Measurements from ENCODE around the gene HMGCS2.
"Not testable (repeated sequence)": the region's sequence is repeated elsewhere in the genome, so short reads cannot be mapped to it uniquely, and the experiment has no call there.

The HMGCS2 gene

DNA sequence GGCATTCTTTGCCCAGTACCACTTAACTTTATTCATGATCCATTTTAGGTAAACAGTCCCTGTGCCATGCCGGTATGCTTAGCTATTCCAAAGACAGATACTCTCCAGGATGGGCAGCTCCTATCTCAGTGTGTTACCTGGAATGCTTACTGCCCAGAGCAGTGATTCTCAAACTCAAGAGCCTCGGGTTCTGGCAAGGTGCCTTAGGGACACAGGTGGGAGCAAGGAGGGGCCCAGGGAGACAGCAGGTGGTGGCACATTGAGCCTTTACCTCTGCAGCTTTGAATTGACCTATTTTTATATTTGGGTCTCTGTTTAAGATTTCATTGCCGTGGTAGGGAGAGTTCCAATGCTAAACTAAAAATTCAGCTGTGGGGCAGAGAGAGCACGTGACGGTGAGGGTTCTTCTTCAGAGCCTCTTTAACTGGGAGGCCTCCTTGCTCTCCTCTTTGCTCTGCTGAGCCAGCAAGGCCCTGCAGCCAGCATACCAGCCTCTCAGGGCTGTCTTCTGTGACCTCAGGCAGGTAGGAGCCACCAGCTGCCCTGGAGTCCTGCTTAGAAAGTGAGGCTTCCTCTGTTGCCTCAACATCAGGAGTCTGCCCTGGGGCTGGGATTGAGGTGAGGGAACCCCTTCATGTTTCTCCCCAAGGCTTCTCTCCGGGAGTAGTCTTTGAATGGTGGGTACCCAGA lies 36.8 kb downstream of the HMGCS2 start:
- DNase-seq (ENCODE audit: low read depth, low spot score), result no peak

DNA sequence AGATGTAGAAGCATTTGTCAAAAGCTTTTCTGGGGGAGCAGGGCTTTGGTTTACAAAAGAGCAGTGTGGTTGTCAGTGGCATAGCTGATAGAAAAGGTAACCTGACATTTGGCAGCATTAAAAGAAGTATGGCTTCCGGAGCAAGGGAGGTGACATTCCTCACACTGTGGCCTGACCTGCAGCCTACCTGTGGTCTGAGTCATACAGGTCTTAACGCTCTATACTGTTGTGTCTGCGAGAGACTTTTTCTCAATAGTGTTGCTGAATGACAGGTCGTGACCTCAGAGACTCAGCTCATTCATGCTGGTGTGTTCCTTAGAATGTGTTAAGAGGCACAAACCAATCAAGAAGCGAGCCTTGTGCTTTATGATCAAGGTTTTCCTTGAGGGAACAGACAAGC lies 37.6 kb downstream of the HMGCS2 start:
- DNase-seq (ENCODE audit: low read depth, low spot score), result no peak

DNA sequence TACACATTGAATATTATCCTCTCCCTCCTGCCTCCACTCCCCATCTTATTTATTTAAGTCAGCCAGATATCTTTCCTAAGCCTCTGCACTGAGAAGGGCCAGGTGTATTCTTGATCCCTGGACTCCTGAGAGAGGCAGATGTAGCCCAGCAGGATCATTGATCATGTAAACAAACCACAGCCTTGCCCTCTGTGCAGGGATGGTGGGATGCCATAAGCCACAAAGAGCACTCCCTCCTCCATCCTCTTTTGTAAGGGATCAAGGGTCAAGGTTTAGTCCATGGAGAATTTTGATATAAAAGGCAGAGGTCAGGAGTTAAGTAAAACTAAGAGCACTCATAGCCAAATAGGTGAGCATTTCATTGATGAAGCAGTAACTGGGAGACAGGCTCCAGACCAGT lies 39.7 kb downstream of the HMGCS2 start:
- DNase-seq (ENCODE audit: low read depth, low spot score), result no peak

DNA sequence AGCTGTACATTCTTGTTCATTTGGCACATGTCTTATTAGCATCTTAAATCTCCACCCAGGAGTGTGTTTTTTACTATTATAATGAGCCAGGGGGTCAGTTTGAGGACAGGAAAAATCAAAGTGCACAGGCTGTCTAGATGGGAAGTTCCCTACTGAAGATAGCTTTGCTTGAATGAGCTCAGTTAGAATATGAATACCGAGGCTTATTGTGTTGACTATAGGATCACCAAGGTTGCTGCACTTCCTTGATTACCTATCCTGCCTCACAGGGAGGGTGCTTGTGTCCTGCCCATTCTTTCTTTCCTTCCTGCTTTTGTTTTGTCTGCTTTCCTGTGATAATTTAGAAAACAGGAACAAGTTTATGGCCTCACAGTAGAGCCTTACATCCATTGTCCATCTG lies 40.7 kb downstream of the HMGCS2 start:
- no peak for DNase-seq (ENCODE audit: low read depth, low spot score)

DNA sequence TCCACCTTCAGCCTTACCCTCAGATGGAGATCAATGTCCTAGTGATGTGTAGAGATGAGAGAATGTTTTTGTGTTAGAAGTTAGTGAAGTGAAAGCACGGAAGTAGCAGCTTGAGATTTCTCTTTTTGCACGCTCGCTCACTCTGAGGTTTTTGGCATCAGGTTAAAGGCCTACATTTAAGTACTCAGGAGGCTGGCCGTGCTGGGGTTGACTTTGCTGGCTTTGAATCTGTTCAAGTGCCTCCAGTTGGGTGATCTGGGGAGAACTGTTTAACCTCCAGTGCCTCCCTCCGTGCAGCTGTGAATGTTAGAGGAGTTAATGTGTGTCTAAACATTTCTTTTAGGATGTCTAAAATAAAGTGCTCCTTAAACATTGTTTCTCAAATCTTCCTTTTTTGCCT lies 43.1 kb downstream of the HMGCS2 start:
- no peak for DNase-seq (ENCODE audit: low read depth, low spot score)

DNA sequence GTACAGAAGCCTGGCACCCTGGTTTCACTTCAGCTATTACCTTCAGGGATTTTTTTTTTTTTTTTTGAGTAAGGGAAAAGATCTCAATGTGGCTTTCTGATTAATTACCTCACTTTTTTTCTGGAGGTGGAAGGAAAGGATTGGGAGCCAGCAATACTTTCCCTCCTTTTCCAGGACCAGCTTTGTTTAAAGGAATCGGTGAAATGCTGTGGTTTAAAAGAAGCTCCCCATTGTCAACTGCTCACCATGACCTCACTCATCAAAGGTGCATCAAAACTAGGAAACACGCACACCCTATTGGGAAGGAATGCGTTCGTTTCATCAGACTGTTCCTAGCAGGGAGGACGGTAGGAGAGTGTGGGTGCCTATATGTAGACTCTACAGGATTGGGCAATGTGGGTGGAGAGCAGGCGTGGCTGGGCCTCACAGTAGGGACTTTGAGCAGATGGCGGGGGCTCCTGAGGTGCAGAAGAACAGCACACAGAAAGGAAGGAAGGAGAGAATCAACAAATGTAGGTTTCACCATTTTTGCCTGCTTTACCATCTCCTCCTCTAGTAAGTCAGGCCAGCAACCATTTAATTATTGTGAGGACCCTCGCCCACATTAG lies 44.0 kb downstream of the HMGCS2 start:
- no peak for DNase-seq (ENCODE audit: low read depth, low spot score)

DNA sequence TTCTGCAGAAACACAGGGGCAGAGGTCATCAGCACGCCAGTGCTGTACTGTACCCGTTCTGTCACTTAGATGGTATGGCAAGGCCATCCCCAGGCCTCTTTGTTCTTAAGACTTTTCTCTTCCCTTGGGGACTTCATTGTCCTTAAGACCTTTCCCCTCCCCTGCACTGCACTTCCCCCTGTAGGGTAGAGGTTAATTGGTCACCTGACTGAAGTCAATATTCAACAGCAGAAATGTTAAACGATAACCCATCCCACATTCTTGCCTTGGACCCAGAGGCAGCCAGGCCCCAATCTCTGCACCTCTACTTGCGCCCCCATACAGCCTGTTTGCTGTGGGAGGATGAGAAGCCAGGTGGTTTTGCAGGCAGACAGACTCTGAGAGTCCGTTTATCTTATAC lies 46.8 kb downstream of the HMGCS2 start:
- no peak for DNase-seq (ENCODE audit: low read depth, low spot score)

DNA sequence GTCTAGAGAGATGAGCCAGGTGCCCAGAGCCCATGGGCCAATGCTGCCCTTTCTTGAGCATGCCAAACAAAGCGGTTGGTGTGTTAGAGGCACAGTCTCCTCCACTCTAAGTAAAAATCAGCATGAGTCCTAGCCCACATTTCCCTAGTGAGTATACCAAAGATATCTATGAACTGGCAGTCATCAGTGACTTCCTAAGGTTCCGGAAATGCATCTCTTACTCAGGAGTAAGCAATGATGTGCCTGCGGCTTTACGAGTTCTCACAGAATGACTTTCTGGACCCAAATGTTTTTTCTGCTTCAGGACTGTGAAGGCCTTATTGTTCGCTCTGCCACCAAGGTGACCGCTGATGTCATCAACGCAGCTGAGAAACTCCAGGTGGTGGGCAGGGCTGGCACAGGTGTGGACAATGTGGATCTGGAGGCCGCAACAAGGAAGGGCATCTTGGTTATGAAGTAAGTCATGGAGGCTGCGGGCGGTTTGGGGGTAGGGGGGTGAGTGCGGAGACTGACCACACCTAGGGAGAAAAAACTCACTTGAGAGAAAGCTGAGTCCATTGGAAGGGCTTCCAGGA lies 47.8 kb downstream of the HMGCS2 start:
- DNase-seq (ENCODE audit: low read depth, low spot score), result no peak

DNA sequence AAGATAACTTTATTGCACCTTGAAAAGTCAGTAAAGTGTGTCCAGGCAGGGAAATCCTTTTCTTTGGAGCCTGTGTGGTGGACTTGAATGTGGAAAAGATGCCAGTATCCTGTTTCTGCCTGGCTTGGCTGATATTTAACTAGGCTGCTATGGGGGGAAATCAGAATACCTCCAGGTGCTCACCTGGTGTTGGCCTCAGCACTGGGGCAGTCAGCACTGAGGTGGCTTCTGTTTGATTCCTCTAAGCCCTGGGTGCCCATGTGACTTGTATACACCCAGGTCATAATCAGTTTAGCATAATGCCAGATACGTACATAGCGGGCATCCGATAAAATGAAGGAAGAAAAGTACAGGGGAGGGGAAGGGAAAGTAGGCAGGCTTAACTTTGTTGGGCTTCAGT lies 49.7 kb downstream of the HMGCS2 start:
- DNase-seq (ENCODE audit: low read depth, low spot score), result no peak

DNA sequence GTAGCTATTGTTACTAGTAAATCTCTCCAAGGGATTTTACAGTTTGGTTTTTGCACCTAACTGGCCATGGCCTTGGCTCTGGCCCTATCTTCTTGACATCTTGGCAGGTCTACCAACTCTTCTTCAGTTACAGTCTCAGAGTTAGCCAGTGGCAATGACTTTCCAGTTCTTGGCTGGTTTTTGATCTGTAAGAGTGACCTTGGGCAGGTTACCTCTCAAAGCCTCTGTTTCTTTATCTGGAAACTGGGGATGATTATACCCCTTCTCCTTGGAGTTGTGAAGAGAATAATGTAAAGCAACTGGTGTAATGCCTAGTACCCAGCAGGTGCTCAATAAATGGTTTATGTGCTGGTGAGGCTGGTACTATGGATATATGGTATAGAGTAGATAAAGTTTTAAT lies 50.3 kb downstream of the HMGCS2 start:
- DNase-seq (ENCODE audit: low read depth, low spot score), result no peak

DNA sequence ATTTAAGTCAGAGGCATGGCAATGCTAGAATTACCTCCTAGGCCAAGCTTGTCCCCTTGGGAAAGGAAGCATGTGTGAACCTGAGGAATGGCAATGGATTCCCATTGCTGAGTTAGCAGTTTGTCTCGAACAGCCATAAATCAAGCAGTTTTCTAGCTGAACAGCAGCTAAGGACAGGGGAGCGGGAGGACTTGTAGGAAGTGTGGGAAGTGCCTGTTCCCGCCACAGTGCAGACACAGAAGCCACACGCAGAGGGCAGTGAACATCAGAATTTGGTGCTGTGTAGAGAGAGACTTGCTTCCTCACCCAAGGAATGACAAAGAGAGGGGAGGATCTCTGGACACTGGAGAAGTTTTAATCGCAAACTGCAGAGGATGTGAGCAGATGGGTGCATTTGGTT lies 53.2 kb downstream of the HMGCS2 start:
- DNase-seq (ENCODE audit: low read depth, low spot score), result no peak

DNA sequence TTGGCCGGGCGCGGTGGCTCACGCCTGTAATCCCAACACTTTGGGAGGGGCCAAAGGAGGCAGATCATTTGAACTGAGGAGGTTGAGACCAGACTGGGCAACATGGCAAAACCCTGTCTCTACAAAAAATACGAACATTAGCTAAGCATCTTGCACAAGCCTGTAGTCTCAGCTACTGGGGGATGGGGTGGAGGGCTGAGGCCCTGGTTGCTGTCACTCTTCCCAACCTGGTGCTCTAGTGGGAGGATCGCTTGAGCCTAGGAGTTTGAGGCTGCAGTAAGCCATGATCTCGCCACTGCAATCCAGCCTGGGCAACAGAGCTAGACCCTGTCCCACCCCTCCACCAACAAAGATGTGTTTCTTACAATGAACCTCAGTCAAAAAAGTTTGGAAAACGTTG lies 54.1 kb downstream of the HMGCS2 start:
- DNase-seq (ENCODE audit: low read depth, low spot score), result no peak

DNA sequence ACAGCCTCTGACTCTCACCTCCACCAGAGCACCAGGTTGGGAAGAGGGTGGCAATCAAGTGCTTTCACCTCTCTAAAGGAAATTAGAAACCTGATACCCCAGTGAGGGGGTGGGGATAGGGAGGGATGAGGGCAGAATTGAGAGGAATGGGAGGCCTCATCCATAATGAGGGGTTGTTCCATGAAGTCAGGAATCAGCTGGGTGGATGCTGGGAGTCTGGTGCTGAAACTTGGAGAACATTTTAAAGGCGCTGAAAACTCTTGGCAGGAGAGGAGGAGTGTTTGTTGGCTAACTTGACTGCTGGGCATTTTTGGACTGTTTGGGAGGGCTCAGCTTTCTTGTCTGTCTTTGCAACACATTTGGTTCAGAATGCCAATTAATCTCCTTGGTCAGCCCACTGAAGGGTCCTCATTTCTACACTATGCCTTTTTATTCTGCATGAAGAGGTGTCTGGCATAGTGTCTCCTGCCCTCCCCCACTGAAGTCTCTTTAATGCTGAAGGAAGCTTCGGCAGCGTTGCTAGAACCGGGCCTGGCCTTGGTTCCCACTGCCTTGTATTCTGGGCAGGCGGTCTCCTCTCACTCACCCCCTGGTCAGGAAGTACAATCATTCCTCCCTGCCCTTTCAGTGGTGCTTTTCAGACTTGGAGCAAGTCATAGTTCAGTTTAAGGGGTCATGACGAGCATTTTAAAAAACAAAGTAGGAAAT lies 54.8 kb downstream of the HMGCS2 start:
- DNase-seq (ENCODE audit: low read depth, low spot score), result peak; percentile 28

DNA sequence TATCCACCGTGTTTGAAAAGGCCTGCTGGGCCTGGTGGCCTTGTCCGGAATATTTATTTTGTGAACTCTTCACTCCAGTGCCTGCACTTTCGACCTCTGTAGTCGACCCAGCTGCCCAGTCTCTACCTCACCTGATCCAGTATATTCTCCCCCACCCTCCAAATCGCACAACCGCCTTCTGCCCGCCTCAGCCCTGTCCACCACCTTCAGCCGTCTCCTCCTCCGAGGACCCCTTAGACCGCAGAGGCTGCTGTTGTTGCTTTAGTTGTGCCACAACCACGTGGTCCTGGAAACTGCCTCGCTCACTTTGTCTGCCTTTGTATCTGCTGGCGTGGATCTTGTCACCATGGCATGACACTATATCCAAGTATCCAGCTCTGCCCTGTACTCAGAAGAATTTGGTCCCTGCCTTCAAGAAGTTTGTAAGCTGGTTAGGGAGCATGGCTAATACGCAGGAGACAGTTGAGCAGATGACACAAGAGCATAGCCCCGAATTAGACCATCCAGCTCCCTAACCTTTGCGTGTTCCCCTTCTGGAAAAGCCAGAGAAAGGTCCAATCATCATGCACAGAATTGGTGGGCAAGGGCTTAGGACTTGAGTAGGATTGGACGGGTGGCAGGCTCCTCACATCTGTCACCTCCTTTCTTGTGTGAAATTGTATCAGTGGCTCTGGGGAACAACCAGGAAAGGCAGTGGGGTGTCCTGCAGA lies 55.5 kb downstream of the HMGCS2 start:
- DNase-seq (ENCODE audit: low read depth, low spot score), result peak; percentile 46

DNA sequence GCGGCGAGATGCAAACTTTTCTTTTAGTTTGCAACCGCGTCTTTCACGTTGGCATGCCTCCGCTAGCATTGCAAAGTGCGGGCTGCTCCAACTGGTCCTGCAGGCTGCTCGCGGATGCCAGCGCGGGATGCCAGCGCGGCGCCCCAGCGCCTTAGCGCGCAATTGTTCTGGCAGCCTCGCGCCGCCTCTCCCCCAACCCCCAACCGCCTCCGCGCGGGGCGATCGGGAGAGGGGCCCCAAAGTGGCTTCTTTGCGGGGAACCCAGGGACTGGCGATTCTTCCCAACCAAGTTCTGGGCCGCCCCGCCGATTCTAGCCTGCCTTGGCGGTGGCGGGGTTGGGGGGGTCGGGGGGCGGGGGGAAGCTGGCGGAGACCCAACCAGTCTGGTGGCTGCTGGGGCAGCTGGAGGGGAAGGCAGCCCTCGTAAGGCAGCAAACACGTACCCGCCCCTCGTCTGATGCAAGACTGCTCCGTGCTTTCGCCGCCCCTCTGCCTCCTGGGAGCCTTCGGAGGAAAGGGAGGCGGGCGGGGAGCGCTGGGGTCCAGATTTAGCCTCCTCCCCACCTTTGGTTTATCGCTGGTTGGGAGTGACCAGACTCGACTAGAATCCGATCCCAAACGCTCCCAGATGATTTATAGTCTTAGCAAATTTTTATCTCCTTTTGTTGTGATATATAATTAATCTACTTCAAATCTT lies 56.2 kb downstream of the HMGCS2 start:
- DNase-seq (ENCODE audit: low read depth, low spot score), result peak; percentile 89

DNA sequence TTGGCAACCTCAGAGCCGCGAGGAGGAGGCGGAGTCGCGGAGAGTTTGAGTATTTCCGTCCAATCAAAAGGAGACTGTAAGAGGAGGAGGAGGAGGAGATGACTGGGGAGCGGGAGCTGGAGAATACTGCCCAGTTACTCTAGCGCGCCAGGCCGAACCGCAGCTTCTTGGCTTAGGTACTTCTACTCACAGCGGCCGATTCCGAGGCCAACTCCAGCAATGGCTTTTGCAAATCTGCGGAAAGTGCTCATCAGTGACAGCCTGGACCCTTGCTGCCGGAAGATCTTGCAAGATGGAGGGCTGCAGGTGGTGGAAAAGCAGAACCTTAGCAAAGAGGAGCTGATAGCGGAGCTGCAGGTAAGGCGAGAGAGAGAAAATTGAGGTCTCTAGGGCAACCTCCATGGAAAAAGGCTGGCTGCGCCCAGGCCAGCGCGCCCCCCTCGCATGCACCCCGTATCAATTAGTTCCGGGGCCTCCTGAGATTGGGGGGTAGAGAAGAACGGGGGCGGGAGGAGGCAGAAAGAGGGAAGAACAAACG lies 56.8 kb downstream of the HMGCS2 start, which contains the start of gene PHGDH:
TSS of gene PHGDH (plus strand) at position 131 of the 538 bp plus-strand sequence. CDS start at position 220, 89 bp downstream.
- DNase-seq (ENCODE audit: low read depth, low spot score), result peak; percentile 90

DNA sequence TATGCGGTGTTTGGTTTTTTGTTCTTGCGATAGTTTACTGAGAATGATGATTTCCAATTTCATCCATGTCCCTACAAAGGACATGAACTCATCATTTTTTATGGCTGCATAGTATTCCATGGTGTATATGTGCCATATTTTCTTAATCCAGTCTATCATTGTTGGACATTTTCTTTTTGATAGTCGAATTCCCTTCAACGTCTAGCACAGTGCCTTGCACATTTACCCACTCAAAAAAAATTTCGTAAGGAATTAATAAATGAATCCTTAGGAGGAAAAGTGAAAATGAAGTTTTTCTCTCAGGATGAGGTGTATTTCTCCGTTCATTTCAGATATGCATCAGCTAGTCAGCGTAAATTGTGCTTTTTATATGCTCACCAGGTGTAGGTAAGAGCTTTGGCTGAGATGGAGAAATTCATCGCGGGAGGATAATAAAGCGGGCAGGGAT lies 57.3 kb downstream of the HMGCS2 start:
- not testable (repeated sequence) for DNase-seq (ENCODE audit: low read depth, low spot score)

DNA sequence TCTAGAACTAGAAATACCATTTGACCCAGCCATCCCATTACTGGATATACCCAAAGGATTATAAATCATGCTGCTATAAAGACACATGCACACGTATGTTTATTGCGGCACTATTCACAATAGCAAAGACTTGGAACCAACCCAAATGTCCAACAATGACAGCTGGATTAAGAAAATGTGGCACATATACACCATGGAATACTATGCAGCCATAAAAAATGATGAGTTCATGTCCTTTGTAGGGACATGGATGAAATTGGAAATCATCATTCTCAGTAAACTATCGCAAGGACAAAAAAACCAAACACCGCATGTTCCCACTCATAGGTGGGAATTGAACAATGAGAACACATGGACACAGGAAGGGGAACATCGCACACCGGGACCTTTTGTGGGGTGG lies 62.1 kb downstream of the HMGCS2 start:
- not testable (repeated sequence) for DNase-seq (ENCODE audit: low read depth, low spot score)

DNA sequence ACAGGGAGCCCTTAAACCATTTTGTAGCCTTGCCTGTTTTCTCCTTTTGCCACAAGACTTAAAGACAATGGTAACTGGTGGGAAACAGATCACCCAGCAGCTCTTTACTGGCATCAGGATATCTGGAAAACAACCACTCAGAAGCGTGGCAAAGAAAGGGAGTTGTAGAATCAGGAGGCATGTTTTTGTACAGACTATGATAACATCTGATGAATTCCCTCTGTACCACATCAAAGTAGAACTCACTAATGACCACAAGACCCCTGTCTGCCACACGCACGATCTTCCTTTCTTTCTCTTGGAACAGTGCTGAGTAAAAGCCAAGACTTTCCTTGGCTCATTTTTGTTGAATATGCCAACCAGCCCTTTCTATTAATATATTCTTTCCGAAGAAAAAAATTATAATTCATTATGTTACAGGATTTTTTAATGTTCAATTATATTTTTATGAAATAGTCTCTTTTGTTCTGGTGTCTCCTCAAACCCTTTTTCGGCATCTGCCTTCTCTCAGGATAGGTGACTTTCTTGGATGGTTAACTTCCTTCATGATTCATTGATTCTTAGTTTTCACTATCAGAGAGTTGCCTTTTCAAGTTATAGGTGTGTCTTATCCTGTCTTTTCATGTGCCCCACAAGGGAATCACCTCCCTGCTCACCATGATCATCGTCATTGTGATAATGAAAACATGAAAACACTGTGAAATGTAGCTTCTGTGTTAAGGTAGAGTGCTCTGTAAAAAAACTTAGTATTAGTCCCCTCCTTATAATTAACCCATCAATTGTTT lies 64.8 kb downstream of the HMGCS2 start:
- peak; percentile 16 for DNase-seq (ENCODE audit: low read depth, low spot score)

DNA sequence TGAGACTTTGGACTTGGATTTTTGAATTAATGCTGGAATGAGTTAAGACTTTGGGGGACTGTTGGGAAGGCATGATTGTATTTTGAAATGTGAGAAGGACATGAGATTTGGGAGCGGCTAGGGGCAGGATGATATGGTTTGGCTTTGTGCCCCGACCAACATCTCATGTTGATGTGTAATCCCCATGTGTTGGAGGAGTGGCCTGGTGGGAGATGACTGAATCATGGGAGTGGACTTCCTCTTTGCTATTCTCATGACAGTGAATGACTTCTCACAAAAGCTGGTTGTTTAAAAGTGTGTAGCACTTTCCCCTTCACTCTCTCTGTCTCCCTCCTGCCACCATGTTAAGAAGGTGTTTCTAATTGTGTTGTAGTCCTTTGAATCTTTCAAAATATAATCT lies 66.3 kb downstream of the HMGCS2 start:
- DNase-seq (ENCODE audit: low read depth, low spot score), result no peak
